ENCODE data around the gene SH3TC1.

DNA sequence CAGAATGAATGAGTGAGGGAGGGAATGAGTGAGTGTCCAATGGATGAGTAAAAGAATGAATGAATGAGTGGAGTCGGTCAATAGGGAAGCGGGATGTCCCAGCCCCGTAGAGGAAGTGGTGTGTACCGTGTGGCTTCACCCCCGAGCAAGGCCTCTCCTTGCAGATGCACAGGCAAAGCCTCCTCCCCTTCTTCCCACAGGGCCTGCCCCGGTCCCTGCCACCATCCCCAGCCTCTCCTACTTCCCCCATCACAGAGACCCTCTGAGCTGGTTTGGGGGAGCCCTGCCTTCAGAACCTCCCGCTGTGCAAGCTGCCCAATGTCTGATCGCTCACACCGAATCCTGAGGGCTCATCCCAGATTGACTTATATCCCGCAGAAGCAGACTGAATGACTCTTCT is 84.1 kb downstream of the SH3TC1 start:
- TF ChIP-seq FOXS1 (CRISPR knock-in tag; IDR thresholded peaks at IDR 0.05) (no peak), RAD21 (conservative IDR thresholded peaks at IDR 0.05 in 1 of 2, IDR thresholded peaks at IDR 0.05 in 1 of 2) (no peak), FOSL2 (IDR thresholded peaks at IDR 0.05) (no peak), FOSL2 (CRISPR knock-in tag; IDR thresholded peaks at IDR 0.05) (no peak), PHF8 (IDR thresholded peaks at IDR 0.05; ENCODE audit: borderline replicate concordance, low read depth) (no peak), CEBPB (IDR thresholded peaks at IDR 0.05) (no peak)
- TF ChIP-seq, protein P1, sequence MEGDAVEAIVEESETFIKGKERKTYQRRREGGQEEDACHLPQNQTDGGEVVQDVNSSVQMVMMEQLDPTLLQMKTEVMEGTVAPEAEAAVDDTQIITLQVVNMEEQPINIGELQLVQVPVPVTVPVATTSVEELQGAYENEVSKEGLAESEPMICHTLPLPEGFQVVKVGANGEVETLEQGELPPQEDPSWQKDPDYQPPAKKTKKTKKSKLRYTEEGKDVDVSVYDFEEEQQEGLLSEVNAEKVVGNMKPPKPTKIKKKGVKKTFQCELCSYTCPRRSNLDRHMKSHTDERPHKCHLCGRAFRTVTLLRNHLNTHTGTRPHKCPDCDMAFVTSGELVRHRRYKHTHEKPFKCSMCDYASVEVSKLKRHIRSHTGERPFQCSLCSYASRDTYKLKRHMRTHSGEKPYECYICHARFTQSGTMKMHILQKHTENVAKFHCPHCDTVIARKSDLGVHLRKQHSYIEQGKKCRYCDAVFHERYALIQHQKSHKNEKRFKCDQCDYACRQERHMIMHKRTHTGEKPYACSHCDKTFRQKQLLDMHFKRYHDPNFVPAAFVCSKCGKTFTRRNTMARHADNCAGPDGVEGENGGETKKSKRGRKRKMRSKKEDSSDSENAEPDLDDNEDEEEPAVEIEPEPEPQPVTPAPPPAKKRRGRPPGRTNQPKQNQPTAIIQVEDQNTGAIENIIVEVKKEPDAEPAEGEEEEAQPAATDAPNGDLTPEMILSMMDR (IDR thresholded peaks at IDR 0.05) = no peak
